Neuron (in vitro differentiated cells): Measurements from ENCODE around the gene RCSD1.

Experiments used
- H2AFZ ChIP-seq: one replicate; pipeline ENCODE4 v1.6.1; 2013; ENCODE audit warnings: low read depth, mild to moderate bottlenecking, inconsistent platforms, low read length, moderate library complexity
- H3K27me3 ChIP-seq: one replicate; pipeline ENCODE4 v1.6.1; 2013; ENCODE audit warnings: low read length; ENCODE audit not compliant: insufficient read depth
- H3K36me3 ChIP-seq: one replicate; pipeline ENCODE4 v1.6.1; 2013; ENCODE audit warnings: low read length; ENCODE audit not compliant: insufficient read depth
- H3K4me1 ChIP-seq: one replicate; pipeline ENCODE4 v1.6.1; 2013; ENCODE audit warnings: low read length; ENCODE audit not compliant: insufficient read depth
- H3K4me3 ChIP-seq: 2 replicates; pipeline ENCODE4 v1.5.1; 2013; ENCODE audit warnings: mild to moderate bottlenecking, low read length, moderate library complexity
- H3K9me3 ChIP-seq: one replicate; pipeline ENCODE4 v1.6.1; 2013; ENCODE audit warnings: low read length

Gene RCSD1

DNA sequence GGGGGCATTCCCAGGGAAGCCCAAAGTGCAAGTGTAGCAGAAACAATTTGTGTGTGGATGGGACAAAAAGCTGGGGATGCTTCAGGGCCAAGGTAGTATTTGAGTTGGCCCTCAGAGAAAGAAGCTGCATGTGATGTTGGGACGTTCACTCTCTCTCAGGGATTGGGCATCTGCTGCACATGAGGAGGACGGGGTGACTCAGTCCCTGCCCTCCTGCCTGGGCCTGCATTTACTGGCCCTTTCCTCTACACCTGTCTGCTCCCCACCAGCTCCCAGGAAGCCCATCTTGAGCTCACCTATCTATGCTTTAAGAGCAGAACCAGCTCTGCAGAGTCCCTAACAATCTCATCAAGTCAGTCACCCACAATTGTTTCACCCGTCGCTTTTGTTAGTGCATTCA lies 68.3 kb downstream of the RCSD1 start:
- Histone ChIP-seq H3K9me3 (no peaks in the 10 kb centered on the region), H3K4me1 (no peaks in the 10 kb centered on the region), H3K27me3 (peaks cover 3% of the 10 kb centered on the region), H3K4me3 (no peak overlapping the region), H2AFZ (no peak overlapping the region), H3K36me3 (no peaks in the 10 kb centered on the region)

DNA sequence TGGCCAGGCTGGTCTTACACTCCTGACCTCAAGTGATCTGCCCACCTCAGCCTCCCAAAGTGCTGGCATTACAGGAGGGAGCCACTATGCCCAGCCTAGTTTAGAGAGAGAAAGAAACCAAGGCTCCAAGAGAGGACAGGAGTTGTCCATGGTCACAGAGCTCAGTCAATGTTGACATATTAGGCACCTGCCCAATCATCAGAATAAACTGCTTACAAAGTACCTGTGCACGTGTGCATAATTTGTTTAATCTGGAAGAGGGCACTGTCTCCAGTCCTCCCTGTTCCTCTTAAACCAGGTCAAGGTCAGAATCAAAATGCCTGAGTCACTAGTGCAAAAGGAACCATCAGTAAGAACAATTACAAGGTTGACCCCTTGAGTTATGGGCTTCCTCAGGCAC lies 71.5 kb downstream of the RCSD1 start:
- Histone ChIP-seq H3K9me3 (no peaks in the 10 kb centered on the region), H3K36me3 (no peaks in the 10 kb centered on the region), H2AFZ (no peak overlapping the region), H3K27me3 (peaks cover 16% of the 10 kb centered on the region), H3K4me1 (peaks cover 9% of the 10 kb centered on the region), H3K4me3 (no peak overlapping the region)

DNA sequence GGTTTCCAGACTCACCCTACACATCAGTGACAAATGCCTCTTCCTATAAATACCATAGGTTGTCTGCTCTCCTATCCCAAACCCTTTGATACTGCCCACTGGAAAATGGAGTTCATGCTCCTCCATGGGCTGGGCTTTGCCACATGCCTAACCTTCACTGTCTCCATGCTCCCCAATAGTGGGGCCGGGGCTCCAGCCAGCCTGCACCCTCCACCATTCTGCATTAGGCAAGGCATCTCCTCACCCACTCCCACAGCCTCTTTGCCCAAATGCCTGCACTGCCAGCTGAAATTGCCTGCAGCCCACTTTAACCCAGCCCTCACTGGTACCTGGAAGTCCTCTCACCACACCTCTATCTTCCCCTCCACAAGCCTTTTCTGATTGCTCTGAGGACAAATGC lies 73.5 kb downstream of the RCSD1 start:
- H3K4me1 ChIP-seq, result peaks cover 9% of the 10 kb centered on the region
- no peaks in the 10 kb centered on the region for H3K36me3 ChIP-seq
- no peak overlapping the region for H2AFZ ChIP-seq
- H3K27me3 ChIP-seq, result peaks cover 16% of the 10 kb centered on the region
- no peak overlapping the region for H3K4me3 ChIP-seq
- no peaks in the 10 kb centered on the region for H3K9me3 ChIP-seq

GRCh38 chr1:167704715-167705114 lies 74.7 kb downstream of the RCSD1 start:
- no peak overlapping the region for H3K4me3 ChIP-seq
- no peaks in the 10 kb centered on the region for H3K36me3 ChIP-seq
- no peaks in the 10 kb centered on the region for H3K9me3 ChIP-seq
- no peak overlapping the region for H2AFZ ChIP-seq
- peaks cover 9% of the 10 kb centered on the region for H3K4me1 ChIP-seq
- peaks cover 16% of the 10 kb centered on the region for H3K27me3 ChIP-seq

- Histone ChIP-seq H3K36me3 (no peaks in the 10 kb centered on the region), H3K4me3 (no peak overlapping the region), H3K27me3 (peaks cover 16% of the 10 kb centered on the region), H2AFZ (no peak overlapping the region), H3K9me3 (no peaks in the 10 kb centered on the region), H3K4me1 (peaks cover 9% of the 10 kb centered on the region)
Observed at GRCh38 chr1:167705250-167705649, 75.2 kb downstream of the RCSD1 start.

- no peaks in the 10 kb centered on the region for H3K36me3 ChIP-seq
- no peak overlapping the region for H2AFZ ChIP-seq
- H3K4me1 ChIP-seq, result peaks cover 9% of the 10 kb centered on the region
- H3K4me3 ChIP-seq, result no peak overlapping the region
- H3K9me3 ChIP-seq, result no peaks in the 10 kb centered on the region
- peaks cover 19% of the 10 kb centered on the region for H3K27me3 ChIP-seq
Observed at GRCh38 chr1:167706363-167706762, 76.3 kb downstream of the RCSD1 start.

- H3K4me3 ChIP-seq, result no peak overlapping the region
- no peaks in the 10 kb centered on the region for H3K36me3 ChIP-seq
- peaks cover 9% of the 10 kb centered on the region for H3K4me1 ChIP-seq
- no peak overlapping the region for H2AFZ ChIP-seq
- H3K9me3 ChIP-seq, result no peaks in the 10 kb centered on the region
- H3K27me3 ChIP-seq, result peaks cover 21% of the 10 kb centered on the region
Observed at GRCh38 chr1:167706931-167707877, 77.2 kb downstream of the RCSD1 start.

DNA sequence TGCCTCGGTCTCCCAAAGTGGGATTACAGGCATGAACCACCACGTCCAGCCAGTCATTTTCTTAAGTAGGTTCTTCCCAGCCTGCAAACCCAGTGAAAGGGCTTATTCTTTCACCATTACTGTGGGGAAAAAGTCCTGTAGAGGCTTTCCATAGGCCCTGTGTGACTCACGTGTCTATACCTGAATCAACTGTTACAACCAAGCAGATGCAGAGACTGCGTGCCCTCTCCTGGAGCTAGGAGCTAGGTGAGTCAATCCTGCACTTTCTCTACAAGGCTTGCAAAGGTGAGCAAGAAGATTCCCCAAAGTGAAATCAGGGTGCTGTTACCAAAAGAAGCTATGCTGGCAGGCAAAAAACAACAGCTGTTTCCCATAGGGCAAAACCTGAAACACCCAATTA lies 77.9 kb downstream of the RCSD1 start:
- peaks cover 21% of the 10 kb centered on the region for H3K27me3 ChIP-seq
- H3K9me3 ChIP-seq, result no peaks in the 10 kb centered on the region
- H3K4me1 ChIP-seq, result peaks cover 9% of the 10 kb centered on the region
- H3K36me3 ChIP-seq, result no peaks in the 10 kb centered on the region
- no peak overlapping the region for H2AFZ ChIP-seq
- H3K4me3 ChIP-seq, result no peak overlapping the region

- Histone ChIP-seq H3K36me3 (no peaks in the 10 kb centered on the region), H3K27me3 (peaks cover 19% of the 10 kb centered on the region), H3K9me3 (no peaks in the 10 kb centered on the region), H2AFZ (no peak overlapping the region), H3K4me1 (peaks cover 14% of the 10 kb centered on the region), H3K4me3 (no peak overlapping the region)
Observed at GRCh38 chr1:167708940-167709389, 78.9 kb downstream of the RCSD1 start.

DNA sequence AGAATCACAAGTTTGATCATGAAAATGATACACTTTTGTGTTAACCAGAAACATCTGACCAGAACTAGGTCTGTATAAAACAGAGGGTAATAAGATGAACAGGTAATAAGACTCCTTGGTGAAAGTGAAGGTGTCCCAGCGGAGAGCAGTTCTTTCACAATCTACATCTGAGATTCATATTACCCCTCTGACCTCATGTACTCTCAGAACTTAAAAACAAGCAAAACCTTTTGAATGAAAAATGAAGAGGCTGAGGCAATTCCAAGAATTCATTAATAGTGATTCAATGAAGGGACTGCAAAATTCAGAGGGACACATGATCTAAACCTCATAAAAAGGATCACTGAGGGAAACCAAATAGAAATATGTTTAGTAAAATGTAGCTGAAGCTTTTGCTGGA lies 80.8 kb downstream of the RCSD1 start:
- no peaks in the 10 kb centered on the region for H3K9me3 ChIP-seq
- no peaks in the 10 kb centered on the region for H3K36me3 ChIP-seq
- peaks cover 7% of the 10 kb centered on the region for H3K4me1 ChIP-seq
- no peak overlapping the region for H3K4me3 ChIP-seq
- H3K27me3 ChIP-seq, result peaks cover 7% of the 10 kb centered on the region
- H2AFZ ChIP-seq, result no peak overlapping the region

- H3K27me3 ChIP-seq, result peaks cover 5% of the 10 kb centered on the region
- no peaks in the 10 kb centered on the region for H3K9me3 ChIP-seq
- H3K36me3 ChIP-seq, result no peaks in the 10 kb centered on the region
- no peak overlapping the region for H2AFZ ChIP-seq
- no peak overlapping the region for H3K4me3 ChIP-seq
- peaks cover 6% of the 10 kb centered on the region for H3K4me1 ChIP-seq
Observed at GRCh38 chr1:167711797-167712196, 81.8 kb downstream of the RCSD1 start.

DNA sequence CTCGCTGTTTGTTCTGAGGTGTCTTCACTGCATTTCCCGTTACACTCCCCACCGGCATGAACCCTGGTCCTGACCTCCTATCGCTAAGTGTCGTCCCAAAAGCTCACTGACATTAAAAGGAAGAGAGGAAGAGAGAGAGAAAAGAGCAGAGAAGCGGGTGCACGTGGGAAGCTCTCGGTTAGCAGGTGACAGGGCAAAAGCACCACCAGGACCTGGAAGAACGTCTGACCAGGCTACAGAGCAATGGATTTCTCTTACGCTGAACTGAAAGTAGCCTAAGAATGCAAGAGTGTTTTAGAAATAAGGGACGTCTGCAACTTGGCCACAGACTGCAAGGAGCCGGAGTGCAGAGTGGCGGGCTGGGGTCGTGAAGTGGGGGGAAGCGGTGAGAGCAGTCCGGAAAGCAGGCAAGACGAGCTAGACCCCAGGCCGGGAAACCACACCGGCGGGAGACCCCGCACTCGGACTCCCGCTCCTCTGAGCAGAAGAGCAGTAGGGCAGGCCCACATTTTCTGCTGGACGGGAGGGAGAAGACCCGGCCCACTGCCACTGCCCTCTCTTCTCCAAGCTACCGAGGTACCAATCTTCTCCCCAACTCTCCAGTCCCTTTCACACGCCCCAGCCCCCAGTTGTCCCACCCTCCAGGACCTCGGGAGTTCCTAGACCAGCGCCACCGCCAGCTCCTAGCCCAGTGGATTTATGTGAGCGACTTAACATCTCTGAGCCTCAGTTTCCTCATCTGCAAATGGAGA lies 83.5 kb downstream of the RCSD1 start:
- Histone ChIP-seq H3K9me3 (no peaks in the 10 kb centered on the region), H3K36me3 (no peaks in the 10 kb centered on the region), H3K4me1 (peaks cover 6% of the 10 kb centered on the region), H3K4me3 (peak overlapping the region; percentile 76), H2AFZ (peak overlapping the region; percentile 99), H3K27me3 (peaks cover 5% of the 10 kb centered on the region)

DNA sequence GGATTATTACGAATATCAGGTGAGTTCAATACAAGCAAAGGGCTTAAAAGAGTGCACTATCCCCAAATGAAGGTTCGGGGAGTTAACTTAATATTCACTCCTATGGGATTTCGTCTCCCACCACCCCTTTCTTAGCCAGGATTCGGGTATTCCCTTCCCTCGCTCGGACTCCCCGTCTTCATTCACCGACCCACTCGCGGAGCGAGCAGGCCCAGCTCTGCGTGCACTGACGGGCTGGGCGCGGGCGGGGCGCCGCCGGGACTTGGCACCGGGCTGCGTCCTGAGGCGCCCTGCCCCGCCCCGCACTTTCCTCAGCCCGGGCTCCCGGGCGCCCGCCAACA lies 84.0 kb downstream of the RCSD1 start:
- Histone ChIP-seq H3K27me3 (peaks cover 5% of the 10 kb centered on the region), H3K4me1 (peaks cover 6% of the 10 kb centered on the region), H3K36me3 (no peaks in the 10 kb centered on the region), H3K9me3 (no peaks in the 10 kb centered on the region), H2AFZ (peak overlapping the region; percentile 99), H3K4me3 (peak overlapping the region; percentile 76)
